ENCODE results near the gene PAQR4. TPM values are rescaled to one million over a fixed set of nuclear protein-coding genes. Genes with fewer than 3 reads are reported as not detected.

The PAQR4 gene
- total RNA-seq, 2 experiments from 2014 or later, result 58.7 to 62.9 TPM

GRCh38 chr16:3020604-3021448, 51.7 kb downstream of the PAQR4 start:
- peak; percentile 7 for ATAC-seq
- H3K4me3 Mint-ChIP-seq, result peak overlapping the region; percentile 82

DNA sequence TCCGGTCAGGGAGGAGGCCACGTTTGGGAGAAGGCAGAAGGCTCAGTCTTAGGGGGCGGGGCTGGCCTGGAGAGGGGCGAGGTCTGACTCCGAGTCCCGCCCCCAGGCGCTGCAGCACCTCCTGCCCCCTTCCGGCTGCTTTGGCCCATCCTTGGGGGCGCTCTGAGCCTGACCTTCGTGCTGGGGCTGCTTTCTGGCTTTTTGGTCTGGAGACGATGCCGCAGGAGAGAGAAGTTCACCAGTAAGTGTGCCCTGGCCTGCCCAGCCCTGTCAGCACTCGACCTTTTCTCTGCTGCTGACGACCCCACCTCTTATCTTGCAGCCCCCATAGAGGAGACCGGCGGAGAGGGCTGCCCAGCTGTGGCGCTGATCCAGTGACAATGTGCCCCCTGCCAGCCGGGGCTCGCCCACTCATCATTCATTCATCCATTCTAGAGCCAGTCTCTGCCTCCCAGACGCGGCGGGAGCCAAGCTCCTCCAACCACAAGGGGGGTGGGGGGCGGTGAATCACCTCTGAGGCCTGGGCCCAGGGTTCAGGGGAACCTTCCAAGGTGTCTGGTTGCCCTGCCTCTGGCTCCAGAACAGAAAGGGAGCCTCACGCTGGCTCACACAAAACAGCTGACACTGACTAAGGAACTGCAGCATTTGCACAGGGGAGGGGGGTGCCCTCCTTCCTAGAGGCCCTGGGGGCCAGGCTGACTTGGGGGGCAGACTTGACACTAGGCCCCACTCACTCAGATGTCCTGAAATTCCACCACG, 52.5 kb downstream of the PAQR4 start:
- peaks cover 16% of the 10 kb centered on the region for H3K27me3 Mint-ChIP-seq
- ATAC-seq (peak; percentile 31), DNase-seq (peak; percentile 86)
- CTCF ChIA-PET, result interaction anchor here (1.0 to 17.9 kb wide), 8 partner anchors 8 to 128 kb away, joined by 3 to 370 read pairs (median 8); partner anchors contain the start of gene CLDN9
- H3K9me3 Mint-ChIP-seq (ENCODE audit: low read depth), result no peaks in the 10 kb centered on the region
- H3K27ac Mint-ChIP-seq, result peak overlapping the region; percentile 75
- peaks cover 6% of the 10 kb centered on the region for H3K36me3 Mint-ChIP-seq
- H3K4me1 Mint-ChIP-seq, result peaks cover 44% of the 10 kb centered on the region
- H3K4me3 Mint-ChIP-seq, result peak overlapping the region; percentile 82

More at GRCh38 chr16:3020604-3021448, 51.7 kb downstream of the PAQR4 start:
- H3K4me1 Mint-ChIP-seq, result peaks cover 42% of the 10 kb centered on the region
- DNase-seq, result peak; percentile 66
- no peaks in the 10 kb centered on the region for H3K9me3 Mint-ChIP-seq (ENCODE audit: low read depth)
- H3K27me3 Mint-ChIP-seq, result peaks cover 18% of the 10 kb centered on the region
- H3K36me3 Mint-ChIP-seq, result peaks cover 1% of the 10 kb centered on the region
- peak overlapping the region; percentile 76 for H3K27ac Mint-ChIP-seq
- CTCF ChIA-PET, result interaction anchor here (0.7 to 17.9 kb wide), 14 partner anchors 9 to 109 kb away, joined by 3 to 370 read pairs (median 5); partner anchors contain the start of genes CLDN9 and PKMYT1

GRCh38 chr16:3022208-3022683, 53.1 kb downstream of the PAQR4 start:
- Mint-ChIP-seq H3K27me3 (peaks cover 12% of the 10 kb centered on the region), H3K27ac (peak overlapping the region; percentile 92), H3K36me3 (peaks cover 12% of the 10 kb centered on the region), H3K4me3 (peak overlapping the region; percentile 82), H3K4me1 (peaks cover 44% of the 10 kb centered on the region), H3K9me3 (ENCODE audit: low read depth) (no peaks in the 10 kb centered on the region)
- CTCF ChIA-PET, result interaction anchor here (0.6 to 17.9 kb wide), 10 partner anchors 8 to 138 kb away, joined by 3 to 370 read pairs (median 7); partner anchors contain the start of genes CLDN9, MMP25 and ZNF213
- peak; percentile 90 for DNase-seq
- peak; percentile 35 for ATAC-seq

DNA sequence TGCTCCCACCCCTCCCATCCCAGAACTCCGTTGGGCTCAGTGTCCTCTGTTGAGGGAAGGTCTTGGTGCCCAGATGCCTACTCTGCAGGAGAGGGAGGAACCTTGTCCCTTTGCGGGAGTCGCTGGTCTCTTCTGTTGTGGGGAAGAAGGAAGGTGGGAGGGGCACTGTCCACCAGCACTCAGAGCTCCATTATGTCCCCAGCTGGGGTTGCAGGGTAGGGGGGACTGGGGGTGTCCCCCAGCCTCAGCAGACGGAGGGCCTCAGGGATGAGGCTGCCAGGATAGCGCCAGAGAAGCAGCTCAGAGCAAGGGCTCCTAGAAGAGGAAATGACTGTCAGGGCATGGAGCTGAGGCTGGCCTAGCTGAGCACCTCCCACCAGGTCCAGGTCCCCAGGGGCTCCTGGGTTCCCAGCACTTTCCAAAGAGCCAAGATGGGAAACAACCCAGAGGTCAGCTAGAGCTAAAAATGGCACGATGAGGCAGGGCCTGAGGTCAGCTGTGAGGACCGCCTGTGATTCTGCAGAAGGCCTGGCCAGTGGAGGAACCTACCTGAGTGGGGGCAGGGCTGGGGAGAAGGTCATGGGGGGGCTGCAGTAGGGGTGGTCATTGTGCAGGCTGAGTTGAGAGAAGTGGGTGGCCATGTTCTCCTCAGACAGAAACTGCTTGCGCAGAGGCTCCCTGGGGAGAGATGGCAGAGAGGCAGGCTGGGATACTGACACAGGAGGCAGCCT, 53.7 kb downstream of the PAQR4 start:
- no peaks in the 10 kb centered on the region for H3K9me3 Mint-ChIP-seq (ENCODE audit: low read depth)
- H3K4me3 Mint-ChIP-seq, result peak overlapping the region; percentile 75
- H3K36me3 Mint-ChIP-seq, result peaks cover 12% of the 10 kb centered on the region
- H3K27ac Mint-ChIP-seq, result peak overlapping the region; percentile 92
- ATAC-seq (no peak), DNase-seq (peak; percentile 53)
- peaks cover 47% of the 10 kb centered on the region for H3K4me1 Mint-ChIP-seq
- CTCF ChIA-PET, result interaction anchor here (0.6 to 17.9 kb wide), 12 partner anchors 7 to 138 kb away, joined by 3 to 370 read pairs (median 4); partner anchors contain the start of genes CLDN9, MMP25, PKMYT1 and ZNF213
- H3K27me3 Mint-ChIP-seq, result peaks cover 12% of the 10 kb centered on the region

Other genes with a start within 250 kb of the PAQR4 start
- gene PRSS27, start 249.1 kb upstream of the PAQR4 start, total RNA-seq, result 1 to 10 TPM; 1.2 to 1.7 TPM
- 100 to 1,000 TPM; 631 to 651 TPM for gene SRRM2, start 216.7 kb upstream of the PAQR4 start, total RNA-seq
- 100 to 1,000 TPM; 260 to 318 TPM for gene ELOB, start 192.1 kb upstream of the PAQR4 start, total RNA-seq
- not detected for gene PRSS33, start 181.8 kb upstream of the PAQR4 start, total RNA-seq
- gene PRSS41, start 170.9 kb upstream of the PAQR4 start, total RNA-seq, result not detected
- gene PRSS21, start 152.1 kb upstream of the PAQR4 start, total RNA-seq, result 10 to 100 TPM in 1 of 2 experiments, 1 to 10 TPM in 1; 6.0 to 10.3 TPM
- gene ZG16B, start 139.0 kb upstream of the PAQR4 start, total RNA-seq, result 1 to 10 TPM; 3.6 to 7.0 TPM
- gene PRSS22, start 111.2 kb upstream of the PAQR4 start, total RNA-seq, result not detected
- 10 to 100 TPM; 19.6 to 19.7 TPM for gene FLYWCH2, start 86.1 kb upstream of the PAQR4 start, total RNA-seq
- gene FLYWCH1, start 57.4 kb upstream of the PAQR4 start, total RNA-seq, result 10 to 100 TPM; 52.7 to 58.1 TPM
- under 1 TPM; 0.35 to 0.40 TPM for gene KREMEN2, start 5.1 kb upstream of the PAQR4 start, total RNA-seq
- gene PKMYT1, start 11.1 kb downstream of the PAQR4 start, total RNA-seq, result 100 to 1,000 TPM; 146 to 199 TPM
- gene CLDN9, start 43.6 kb downstream of the PAQR4 start, total RNA-seq, result under 1 TPM; 0.09 to 0.15 TPM
- gene CLDN6, start 48.8 kb downstream of the PAQR4 start, total RNA-seq, result not detected
- gene TNFRSF12A, start 51.0 kb downstream of the PAQR4 start, total RNA-seq, result 1 to 10 TPM; 5.5 to 5.9 TPM
- gene HCFC1R1, start 54.6 kb downstream of the PAQR4 start, total RNA-seq, result 10 to 100 TPM; 31.8 to 34.3 TPM
- gene THOC6, start 54.7 kb downstream of the PAQR4 start, total RNA-seq, result 10 to 100 TPM; 45.6 to 51.5 TPM
- under 1 TPM in 1 of 2 experiments, not detected in 1; 0.50 TPM for gene BICDL2, start 67.6 kb downstream of the PAQR4 start, total RNA-seq
- 10 to 100 TPM; 34.0 to 88.3 TPM for gene MMP25, start 77.2 kb downstream of the PAQR4 start, total RNA-seq
- 1,000 to 10,000 TPM; 2,870 to 3,468 TPM for gene IL32, start 96.3 kb downstream of the PAQR4 start, total RNA-seq
- gene ZSCAN10, start 129.9 kb downstream of the PAQR4 start, total RNA-seq, result under 1 TPM; 0.21 to 0.23 TPM
- not detected for gene ZNF205, start 143.2 kb downstream of the PAQR4 start, total RNA-seq
- gene ZNF213, start 165.7 kb downstream of the PAQR4 start, total RNA-seq, result 10 to 100 TPM; 10.6 to 12.3 TPM
- not detected for gene OR1F1, start 218.9 kb downstream of the PAQR4 start, total RNA-seq

Data from activated CD8-positive, alpha-beta memory T cell treated with anti-CD3 and anti-CD28 coated beads, Interleukin-2, amount 10 ng/mL, durations not matched to agents 7 days and 5 days (primary cell).